Lower lobe of right lung (tissue), 2 donors: Measurements from ENCODE around the gene CSAD. TPM values are rescaled to one million over a fixed set of nuclear protein-coding genes. Genes with fewer than 3 reads are reported as not detected.

Experiments
- ATAC-seq, 2 donors: fragments of 200-7000 bp; cut with Tn5 transposase; one replicate each; pipeline ENCODE4 v1.9.1; 2020 to 2022; ENCODE audit warnings: mild to moderate bottlenecking in 2 of 2, moderate library complexity in 2 of 2
- DNase-seq: peaks from one replicate; pipeline ENCODE4 v3.0.0-alpha.2; 2020
- H3K27ac ChIP-seq: fragments of 200-600 bp; one replicate; pipeline ENCODE4 v1.8.0; 2022
- H3K27me3 ChIP-seq: fragments of 200-600 bp; one replicate; pipeline ENCODE4 v1.8.0; 2022; ENCODE audit warnings: low read depth
- H3K36me3 ChIP-seq: fragments of 200-600 bp; one replicate; pipeline ENCODE4 v1.8.0; 2022; ENCODE audit warnings: mild to moderate bottlenecking
- H3K4me1 ChIP-seq: fragments of 200-600 bp; one replicate; pipeline ENCODE4 v1.8.0; 2022
- H3K4me3 ChIP-seq: fragments of 200-600 bp; one replicate; pipeline ENCODE4 v1.8.0; 2022; ENCODE audit warnings: mild to moderate bottlenecking
- H3K9me3 ChIP-seq: fragments of 200-600 bp; one replicate; pipeline ENCODE4 v1.8.0; 2022
- intact Hi-C: fragments of 100-400 bp; cut with DNase I; formaldehyde crosslinking; loops from one replicate; pipeline ENCODE4 v1.11.0; 2022
- total RNA-seq: library from RNA; stranded (reverse); fragmentation: NEBNext Ultra II Directional; extraction: Animal tissue kit (Norgen Biotek cat#: 25700); gene quantifications from one replicate; pipeline ENCODE4 v1.2.1, GENCODE V29; 2021
- TF ChIP-seq, protein P1 (sequence below): fragments of 200-600 bp; IDR thresholded peaks from one replicate; pipeline ENCODE4 v1.8.0; 2022; ENCODE audit warnings: antibody characterized with exemption, mild to moderate bottlenecking
- donor health status: DM: no; HTN: yes; CAD: no; lungs with severe emphysema.

The CSAD gene
- total RNA-seq, 1 donor from 2014 or later = 39.2 TPM

- Histone ChIP-seq H3K9me3 (no peaks in the 10 kb centered on the region), H3K27me3 (no peaks in the 10 kb centered on the region), H3K4me1 (peaks cover 1% of the 10 kb centered on the region), H3K36me3 (peaks cover 29% of the 10 kb centered on the region), H3K27ac (no peak overlapping the region), H3K4me3 (no peak overlapping the region)
- no peak for DNase-seq
- no peak for ATAC-seq
- intact Hi-C loops = no loop called here
- TF ChIP-seq, protein P1, sequence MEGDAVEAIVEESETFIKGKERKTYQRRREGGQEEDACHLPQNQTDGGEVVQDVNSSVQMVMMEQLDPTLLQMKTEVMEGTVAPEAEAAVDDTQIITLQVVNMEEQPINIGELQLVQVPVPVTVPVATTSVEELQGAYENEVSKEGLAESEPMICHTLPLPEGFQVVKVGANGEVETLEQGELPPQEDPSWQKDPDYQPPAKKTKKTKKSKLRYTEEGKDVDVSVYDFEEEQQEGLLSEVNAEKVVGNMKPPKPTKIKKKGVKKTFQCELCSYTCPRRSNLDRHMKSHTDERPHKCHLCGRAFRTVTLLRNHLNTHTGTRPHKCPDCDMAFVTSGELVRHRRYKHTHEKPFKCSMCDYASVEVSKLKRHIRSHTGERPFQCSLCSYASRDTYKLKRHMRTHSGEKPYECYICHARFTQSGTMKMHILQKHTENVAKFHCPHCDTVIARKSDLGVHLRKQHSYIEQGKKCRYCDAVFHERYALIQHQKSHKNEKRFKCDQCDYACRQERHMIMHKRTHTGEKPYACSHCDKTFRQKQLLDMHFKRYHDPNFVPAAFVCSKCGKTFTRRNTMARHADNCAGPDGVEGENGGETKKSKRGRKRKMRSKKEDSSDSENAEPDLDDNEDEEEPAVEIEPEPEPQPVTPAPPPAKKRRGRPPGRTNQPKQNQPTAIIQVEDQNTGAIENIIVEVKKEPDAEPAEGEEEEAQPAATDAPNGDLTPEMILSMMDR = no peak
Measured at GRCh38 chr12:53191885-53192530, 11.3 kb upstream of the CSAD start.

DNA sequence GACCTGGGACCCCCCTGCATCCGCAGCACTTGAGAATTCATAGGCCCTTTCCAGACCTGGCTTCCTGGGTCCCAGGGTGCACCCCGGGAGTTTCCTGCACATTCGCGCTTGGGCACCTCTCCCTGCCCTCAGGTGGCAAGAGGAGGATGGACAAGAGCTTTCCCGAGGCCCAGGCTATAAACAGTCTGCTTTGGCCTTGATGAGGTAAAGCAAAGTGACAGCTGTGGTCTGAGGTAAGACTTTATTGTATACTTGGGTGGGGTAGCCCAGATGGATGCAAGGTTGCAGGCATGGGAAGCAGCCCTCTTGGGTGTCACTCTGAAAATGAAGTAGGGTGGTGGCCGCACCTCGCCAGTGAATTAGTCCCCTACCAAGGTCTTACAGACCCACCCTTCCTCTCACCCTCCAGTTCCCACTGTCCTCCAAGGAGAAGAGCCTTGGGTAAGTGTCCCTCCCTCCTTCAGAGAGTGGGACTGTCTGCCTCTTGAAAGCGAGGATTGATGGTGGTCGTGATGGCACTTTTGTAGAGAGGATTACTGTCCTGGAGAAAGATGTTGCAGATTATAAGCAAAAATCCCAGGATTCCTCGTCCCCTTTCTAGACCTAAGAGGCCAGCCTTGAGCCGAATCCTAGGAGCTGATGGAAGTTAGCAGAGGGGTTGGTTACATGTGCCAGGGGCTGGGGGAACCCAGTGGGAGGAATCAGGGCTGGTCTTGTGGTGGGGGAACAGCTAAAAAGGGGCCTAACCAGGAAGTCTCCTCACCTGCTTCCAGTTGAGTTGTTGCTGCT lies 10.6 kb upstream of the CSAD start:
- Histone ChIP-seq H3K4me1 (no peaks in the 10 kb centered on the region), H3K36me3 (peaks cover 36% of the 10 kb centered on the region), H3K9me3 (no peaks in the 10 kb centered on the region), H3K4me3 (no peak overlapping the region), H3K27me3 (no peaks in the 10 kb centered on the region), H3K27ac (no peak overlapping the region)
- DNase-seq = no peak
- intact Hi-C loops = no loop called here
- no peak for ATAC-seq
- TF ChIP-seq, protein P1 = no peak

DNA sequence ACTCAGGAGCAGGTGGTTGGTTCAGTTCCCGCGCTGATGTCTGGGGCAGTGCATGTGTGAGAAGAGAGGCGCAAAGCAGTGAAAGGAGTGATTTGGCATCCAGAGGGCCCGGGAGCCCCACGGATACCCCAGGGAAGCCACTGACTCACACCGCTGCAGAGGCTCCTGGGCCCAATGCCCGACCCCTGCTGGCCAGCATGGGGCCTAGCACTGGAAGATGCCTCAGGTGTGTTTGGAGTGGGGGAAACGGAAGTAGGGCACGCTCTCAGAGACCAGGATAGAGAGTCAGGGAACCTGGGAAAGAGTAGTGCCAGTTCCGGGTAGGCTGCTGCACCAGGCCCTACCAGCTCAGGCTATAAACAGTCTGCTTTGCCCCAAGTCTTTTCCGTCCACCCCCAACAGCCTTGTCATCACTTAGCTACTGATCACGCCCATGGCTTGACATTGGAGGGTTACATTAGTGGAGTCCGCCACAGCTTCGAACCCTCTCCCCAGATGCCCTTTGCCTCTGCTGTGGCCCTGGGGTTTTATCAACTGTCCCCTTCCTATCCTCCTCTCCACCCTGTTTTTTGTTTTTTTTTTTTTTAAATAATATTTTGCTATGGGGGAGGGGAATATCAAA lies 9.5 kb upstream of the CSAD start:
- intact Hi-C loops = no loop called here
- Histone ChIP-seq H3K27ac (no peak overlapping the region), H3K27me3 (no peaks in the 10 kb centered on the region), H3K4me3 (no peak overlapping the region), H3K4me1 (no peaks in the 10 kb centered on the region), H3K9me3 (no peaks in the 10 kb centered on the region), H3K36me3 (peaks cover 47% of the 10 kb centered on the region)
- TF ChIP-seq, protein P1 = peak; percentile 70
- ATAC-seq = peak; percentile 83 to 86
- DNase-seq = peak; percentile 60

DNA sequence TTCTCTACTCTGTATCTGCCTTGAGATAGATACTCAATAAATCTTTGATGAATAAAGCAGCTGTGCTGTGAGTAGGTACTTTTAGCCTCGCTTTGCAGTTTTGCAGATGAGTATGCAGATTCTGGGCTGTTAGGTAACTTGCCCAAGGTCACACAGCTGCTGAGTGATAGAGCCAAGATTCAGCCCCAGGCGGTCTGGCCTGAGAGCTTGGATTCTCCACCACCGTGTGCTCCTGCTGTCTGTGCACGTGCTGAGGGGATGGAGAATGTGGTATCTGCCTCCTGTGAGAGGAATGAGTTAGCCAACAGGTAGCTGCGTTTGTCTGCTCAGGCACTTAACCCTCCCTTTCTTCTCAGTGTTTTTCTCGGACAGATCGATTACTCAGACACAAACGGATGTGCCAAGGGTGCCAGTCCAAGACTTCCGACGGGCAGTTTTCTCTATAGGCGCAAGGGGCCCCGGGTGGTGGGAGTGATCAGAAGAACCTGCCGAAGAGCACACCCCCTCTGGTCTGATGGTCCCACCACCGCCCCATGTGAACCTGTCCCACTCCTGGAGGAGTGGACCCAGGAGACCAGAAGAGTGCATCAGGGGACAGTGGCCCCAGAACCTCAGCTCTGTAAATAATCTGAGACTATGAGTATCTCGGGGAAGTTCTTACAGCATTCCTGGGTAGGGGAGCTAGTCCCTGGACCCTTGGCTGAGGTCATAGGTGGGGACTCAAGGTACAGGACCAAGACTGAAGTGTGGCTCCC lies 6.6 kb upstream of the CSAD start:
- no peak for DNase-seq

DNA sequence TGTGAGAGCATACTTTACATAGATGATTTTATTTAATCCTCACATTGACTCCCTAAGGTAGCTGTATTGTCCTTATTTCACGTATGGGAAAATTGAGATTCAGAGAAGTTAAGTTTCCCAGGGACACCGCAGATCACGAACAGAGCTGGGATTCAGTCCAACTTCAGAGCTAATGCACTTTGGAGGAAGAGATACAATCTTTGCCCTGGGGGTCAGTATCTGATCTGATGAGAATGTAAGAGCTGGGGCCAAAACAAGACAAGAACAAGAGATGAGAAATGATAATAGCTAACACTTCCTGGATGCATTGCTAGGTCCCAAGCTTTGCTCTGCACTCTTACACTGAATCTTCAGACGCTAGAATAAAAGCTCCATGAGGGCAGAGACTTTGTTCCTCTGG lies 6.0 kb upstream of the CSAD start:
- TF ChIP-seq, protein P1 = no peak
- Histone ChIP-seq H3K27me3 (no peaks in the 10 kb centered on the region), H3K9me3 (no peaks in the 10 kb centered on the region), H3K4me3 (no peak overlapping the region), H3K4me1 (peaks cover 31% of the 10 kb centered on the region), H3K27ac (no peak overlapping the region), H3K36me3 (peaks cover 79% of the 10 kb centered on the region)
- DNase-seq (no peak), ATAC-seq (no peak)
- intact Hi-C loops = no loop called here

More for the DNA sequence above, 6.6 kb upstream of the CSAD start:
- TF ChIP-seq, protein P1 = no peak
- no peaks in the 10 kb centered on the region for H3K27me3 ChIP-seq
- H3K4me3 ChIP-seq = no peak overlapping the region
- ATAC-seq = no peak
- H3K9me3 ChIP-seq = no peaks in the 10 kb centered on the region
- H3K27ac ChIP-seq = no peak overlapping the region
- peaks cover 74% of the 10 kb centered on the region for H3K36me3 ChIP-seq
- peaks cover 25% of the 10 kb centered on the region for H3K4me1 ChIP-seq
- intact Hi-C loops = no loop called here
